Upper lobe of left lung (tissue), 6 donors: Measurements from ENCODE around the gene CAMSAP1. TPM values are rescaled to one million over a fixed set of nuclear protein-coding genes. Genes with fewer than 3 reads are reported as not detected.
A peak's percentile ranks its signal among the peaks of the same experiment; 100 is the strongest.

Experiments
- ATAC-seq, 2 donors: fragments of 200-7000 bp; cut with Tn5 transposase; one replicate each; pipeline ENCODE4 v1.9.1; 2022; ENCODE audit warnings: mild to moderate bottlenecking in 2 of 2, moderate library complexity in 2 of 2; ENCODE audit not compliant: low FRiP score in 2 of 2
- DNase-seq, 2 donors: peaks; one replicate each; pipeline ENCODE4 v3.0.0-alpha.2; 2019 to 2020
- H3K27ac ChIP-seq, 4 donors: fragments of 200-600 bp; sonication (generic); one replicate each; pipeline ENCODE4 v1.5.1; 2016 to 2019
- H3K27me3 ChIP-seq, 4 donors: fragments of 200-600 bp; sonication (generic); one replicate each; pipeline ENCODE4 v1.5.1; 2017 to 2019
- H3K36me3 ChIP-seq, 4 donors: fragments of 200-600 bp; sonication (generic); one replicate each; pipeline ENCODE4 v1.5.1; 2016 to 2019
- H3K4me1 ChIP-seq, 4 donors: fragments of 200-600 bp; sonication (generic); one replicate each; pipeline ENCODE4 v1.5.1; 2018 to 2019
- H3K4me3 ChIP-seq, 4 donors: fragments of 200-600 bp; sonication (generic); one replicate each; pipeline ENCODE4 v1.5.1; 2017 to 2019; ENCODE audit warnings: mild to moderate bottlenecking in 2 of 4, moderate library complexity in 1 of 4
- H3K9me3 ChIP-seq, 4 donors: fragments of 200-600 bp; sonication (generic); one replicate each; pipeline ENCODE4 v1.5.1; 2018 to 2019
- CTCF ChIP-seq, 6 experiments: fragments of 450-650 bp in 4 of 6; fragments of 200-600 bp in 2 of 6; sonication (generic) in 2 of 6; IDR thresholded peaks; one replicate each; pipeline ENCODE4 v1.5.1; 2016 to 2019; ENCODE audit warnings: antibody characterized with exemption in 6 of 6
- EP300 ChIP-seq, 4 donors: sonication (generic); formaldehyde crosslinking; IDR thresholded peaks; one replicate each; pipeline ENCODE4 v1.5.1; 2017; ENCODE audit warnings: antibody characterized with exemption in 4 of 4, control low read depth in 2 of 4
- POLR2A ChIP-seq, 4 donors: fragments of 450-650 bp; IDR thresholded peaks; one replicate each; pipeline ENCODE4 v1.5.1; 2016 to 2017; ENCODE audit warnings: antibody characterized with exemption in 4 of 4, mild to moderate bottlenecking in 2 of 4
- POLR2AphosphoS5 ChIP-seq, 2 donors: sonication (generic); formaldehyde crosslinking; IDR thresholded peaks; one replicate each; pipeline ENCODE4 v1.5.1; 2017; ENCODE audit warnings: antibody characterized with exemption in 2 of 2
- WGBS, 2 donors: methylation state at CpG; one replicate each; pipeline ENCODE4 v1.1.5; 2017 to 2018; 5-methylcytosine and 5-hydroxymethylcytosine counted together
- total RNA-seq, 6 donors: library from RNA; depleted of rRNA in 4 of 6; stranded (reverse); fragments of >200 nt in 4 of 6; gene quantifications; one replicate each; pipeline versions ENCODE4 v1.1.0 to v1.2.1, GENCODE V29; 2016 to 2021
- donor health status: DM: no; HTN: no; CAD: no; lungs with moderate emphysema.
- donor health status: DM: no; HTN: yes; CAD: no; lungs with severe emphysema.

CAMSAP1 gene
- total RNA-seq, 6 donors from 2014 or later: 29.9 to 39.7 (median 34.1) TPM

- DNase-seq: peak in 1 of 2 donors; percentile 76
- no peak for ATAC-seq
- no peaks in the 10 kb centered on the region for H3K27me3 ChIP-seq
Observed at GRCh38 chr9:135770203-135770535, 137.2 kb downstream of the CAMSAP1 start.

GRCh38 chr9:135769489-135770202 is 137.7 kb downstream of the CAMSAP1 start:
- no peak overlapping the region for H3K27ac ChIP-seq
- DNase-seq (peak in 1 of 2 donors; percentile 68), ATAC-seq (no peak)
- no peak overlapping the region for H3K4me3 ChIP-seq
- H3K9me3 ChIP-seq: peaks cover 0 to 19% (median 12%) of the 10 kb centered on the region in 4 donors
- 82 to 86% methylated on average over 20 to 23 of the region's 32 CpGs for WGBS, 2 donors
- H3K27me3 ChIP-seq: no peaks in the 10 kb centered on the region
- H3K4me1 ChIP-seq: no peaks in the 10 kb centered on the region
- TF ChIP-seq POLR2AphosphoS5 (IDR thresholded peaks at IDR 0.05): no peak
- no peak for TF ChIP-seq CTCF (IDR thresholded peaks at IDR 0.05)
- no peak for TF ChIP-seq POLR2A (IDR thresholded peaks at IDR 0.05)
- no peak for TF ChIP-seq EP300 (IDR thresholded peaks at IDR 0.05)
- H3K36me3 ChIP-seq: no peaks in the 10 kb centered on the region

More at GRCh38 chr9:135770203-135770535, 137.2 kb downstream of the CAMSAP1 start:
- WGBS, 2 donors: 81 to 85% methylated on average over 11 to 17 of the region's 19 CpGs
- no peak for TF ChIP-seq POLR2A (IDR thresholded peaks at IDR 0.05)
- TF ChIP-seq CTCF (IDR thresholded peaks at IDR 0.05): no peak
- no peak for TF ChIP-seq POLR2AphosphoS5 (IDR thresholded peaks at IDR 0.05)
- TF ChIP-seq EP300 (IDR thresholded peaks at IDR 0.05): no peak
- H3K36me3 ChIP-seq: no peaks in the 10 kb centered on the region
- no peak overlapping the region for H3K4me3 ChIP-seq
- H3K9me3 ChIP-seq: peaks cover 0 to 18% (median 12%) of the 10 kb centered on the region in 4 donors
- H3K27ac ChIP-seq: no peak overlapping the region
- no peaks in the 10 kb centered on the region for H3K4me1 ChIP-seq

GRCh38 chr9:135768516-135769218 is 138.7 kb downstream of the CAMSAP1 start:
- Histone ChIP-seq H3K27me3 (no peaks in the 10 kb centered on the region), H3K27ac (no peak overlapping the region), H3K9me3 (peaks cover 0 to 19% (median 12%) of the 10 kb centered on the region in 4 donors), H3K4me1 (no peaks in the 10 kb centered on the region), H3K4me3 (no peak overlapping the region), H3K36me3 (no peaks in the 10 kb centered on the region)
- WGBS, 2 donors: 88 to 91% methylated on average over 27 to 43 of the region's 43 CpGs
- ATAC-seq: no peak
- TF ChIP-seq EP300 (IDR thresholded peaks at IDR 0.05) (no peak), CTCF (IDR thresholded peaks at IDR 0.05) (no peak), POLR2A (IDR thresholded peaks at IDR 0.05) (no peak), POLR2AphosphoS5 (IDR thresholded peaks at IDR 0.05) (no peak)
- peak in 1 of 2 donors; percentile 62 for DNase-seq

GRCh38 chr9:135766707-135767106 is 140.6 kb downstream of the CAMSAP1 start:
- ATAC-seq: no peak
- no peak for TF ChIP-seq CTCF (IDR thresholded peaks at IDR 0.05)
- no peak for TF ChIP-seq EP300 (IDR thresholded peaks at IDR 0.05)
- TF ChIP-seq POLR2A (IDR thresholded peaks at IDR 0.05): no peak
- TF ChIP-seq POLR2AphosphoS5 (IDR thresholded peaks at IDR 0.05): no peak
- H3K36me3 ChIP-seq: no peaks in the 10 kb centered on the region
- no peak overlapping the region for H3K4me3 ChIP-seq
- no peak overlapping the region for H3K27ac ChIP-seq
- 89 to 98% methylated on average over 4 of the region's 4 CpGs for WGBS, 2 donors
- no peak for DNase-seq
- peaks cover 0 to 19% (median 12%) of the 10 kb centered on the region in 4 donors for H3K9me3 ChIP-seq
- no peaks in the 10 kb centered on the region for H3K27me3 ChIP-seq
- H3K4me1 ChIP-seq: no peaks in the 10 kb centered on the region
